HEK293 (cell line): ENCODE results near the gene SIRT4.

Experiments used
- CTCF ChIA-PET: fragments of 350-600 bp; formaldehyde crosslinking; extraction: SDS; loops from one replicate; lab custom pipeline; 2021; ENCODE audit warnings: antibody characterized with exemption; lab: Yijun Ruan, JAX
- POLR2A ChIA-PET: fragments of 300-600 bp; formaldehyde crosslinking; extraction: SDS; loops from one replicate; lab custom pipeline; 2020; ENCODE audit warnings: antibody characterized with exemption, inconsistent platforms; lab: Yijun Ruan, JAX
- H3K27ac ChIP-seq: fragments of 200-500 bp; sonication (Bioruptor generic); 2 replicates; pipeline ENCODE4 v1.5.1; 2014; ENCODE audit warnings: low read depth, low read length, control low read depth, inconsistent platforms; ENCODE audit errors: extremely low read depth
- H3K36me3 ChIP-seq, 2 experiments: fragments of 200-500 bp in 1 of 2; sonication (Bioruptor generic) in 1 of 2; 1 replicate in 1 of 2; 2 replicates in 1 of 2; pipeline ENCODE4 v1.5.1; 2014 to 2017; ENCODE audit warnings: inconsistent platforms in 2 of 2, low read length in 2 of 2; ENCODE audit not compliant: control insufficient read depth in 2 of 2, insufficient read depth in 1 of 2
- H3K4me1 ChIP-seq: fragments of 200-500 bp; sonication (Bioruptor generic); 2 replicates; pipeline ENCODE4 v1.5.1; 2014; ENCODE audit warnings: mild to moderate bottlenecking, low read length, inconsistent platforms; ENCODE audit not compliant: control insufficient read depth, insufficient read depth
- H3K4me3 ChIP-seq: 2 replicates; pipeline ENCODE4 v1.5.1; 2011; ENCODE audit warnings: low read depth, mild to moderate bottlenecking, control low read depth, low read length, moderate library complexity
- H3K9me3 ChIP-seq: fragments of 200-500 bp; sonication (Bioruptor generic); 2 replicates; pipeline ENCODE4 v1.5.1; 2014; ENCODE audit warnings: low read depth, low read length, inconsistent platforms; ENCODE audit not compliant: control insufficient read depth, insufficient read depth
- BCL6B ChIP-seq: fragments of 450-650 bp; formaldehyde crosslinking; IDR thresholded peaks from 2 replicates; pipeline ENCODE4 v1.5.1; 2017; ENCODE audit warnings: missing biosample characterization, missing genetic modification characterization
- CTCF ChIP-seq: fragments of 450-650 bp; formaldehyde crosslinking; IDR thresholded peaks from 2 replicates; pipeline ENCODE4 v1.5.1; 2016; ENCODE audit warnings: missing biosample characterization, missing genetic modification characterization
- GFI1B ChIP-seq: fragments of 450-650 bp; formaldehyde crosslinking; IDR thresholded peaks from 2 replicates; pipeline ENCODE4 v1.5.1; 2016; ENCODE audit warnings: missing biosample characterization, missing genetic modification characterization
- IKZF3 ChIP-seq: fragments of 450-650 bp; IDR thresholded peaks from 2 replicates; pipeline ENCODE4 v1.5.0; 2018; ENCODE audit warnings: missing biosample characterization, mild to moderate bottlenecking, missing genetic modification characterization, moderate library complexity
- SP2 ChIP-seq: fragments of 450-650 bp; formaldehyde crosslinking; IDR thresholded peaks from 2 replicates; pipeline ENCODE4 v1.5.1; 2016; ENCODE audit warnings: missing biosample characterization, missing genetic modification characterization
- ZBTB10 ChIP-seq: fragments of 450-650 bp; formaldehyde crosslinking; IDR thresholded peaks from 2 replicates; pipeline ENCODE4 v1.5.1; 2016; ENCODE audit warnings: missing biosample characterization, missing genetic modification characterization
- ZBTB17 ChIP-seq: fragments of 450-650 bp; formaldehyde crosslinking; IDR thresholded peaks from 2 replicates; pipeline ENCODE4 v1.5.1; 2016; ENCODE audit warnings: missing biosample characterization, missing genetic modification characterization
- ZBTB26 ChIP-seq: fragments of 450-650 bp; formaldehyde crosslinking; optimal IDR thresholded peaks from 2 replicates; pipeline ENCODE3; 2016; ENCODE audit warnings: missing biosample characterization, mild to moderate bottlenecking, missing genetic modification characterization
- ZBTB48 ChIP-seq: fragments of 450-650 bp; formaldehyde crosslinking; IDR thresholded peaks from 2 replicates; pipeline ENCODE4 v1.5.1; 2016; ENCODE audit warnings: missing biosample characterization, missing genetic modification characterization
- ZFP3 ChIP-seq: fragments of 450-650 bp; formaldehyde crosslinking; IDR thresholded peaks from 2 replicates; pipeline ENCODE4 v1.5.1; 2016; ENCODE audit warnings: low read depth, missing biosample characterization, missing genetic modification characterization
- ZNF10 ChIP-seq: fragments of 450-650 bp; formaldehyde crosslinking; IDR thresholded peaks from 2 replicates; pipeline ENCODE4 v1.5.1; 2017; ENCODE audit warnings: missing biosample characterization, missing genetic modification characterization
- ZNF121 ChIP-seq: fragments of 450-650 bp; formaldehyde crosslinking; IDR thresholded peaks from 2 replicates; pipeline ENCODE4 v1.5.1; 2016; ENCODE audit warnings: missing biosample characterization, missing genetic modification characterization
- ZNF175 ChIP-seq: fragments of 450-650 bp; formaldehyde crosslinking; IDR thresholded peaks from 2 replicates; pipeline ENCODE4 v1.5.1; 2016; ENCODE audit warnings: missing biosample characterization, missing genetic modification characterization
- ZNF324 ChIP-seq: fragments of 450-650 bp; formaldehyde crosslinking; IDR thresholded peaks from 2 replicates; pipeline ENCODE4 v1.5.1; 2016; ENCODE audit warnings: missing biosample characterization, missing genetic modification characterization
- ZNF341 ChIP-seq: fragments of 450-650 bp; formaldehyde crosslinking; IDR thresholded peaks from 2 replicates; pipeline ENCODE4; 2016; ENCODE audit warnings: low read depth, missing biosample characterization, missing genetic modification characterization
- ZNF549 ChIP-seq: fragments of 450-650 bp; IDR thresholded peaks from 2 replicates; pipeline ENCODE4 v1.5.1; 2018; ENCODE audit warnings: missing biosample characterization, missing genetic modification characterization, mild to moderate bottlenecking, inconsistent platforms, moderate library complexity
- ZNF571 ChIP-seq: fragments of 450-650 bp; formaldehyde crosslinking; IDR thresholded peaks from 2 replicates; pipeline ENCODE4 v1.5.0; 2017; ENCODE audit warnings: missing biosample characterization, missing genetic modification characterization
- ZNF600 ChIP-seq: fragments of 450-650 bp; formaldehyde crosslinking; IDR thresholded peaks from 2 replicates; pipeline ENCODE4 v1.5.1; 2016; ENCODE audit warnings: missing biosample characterization, missing genetic modification characterization
- ZNF623 ChIP-seq: fragments of 450-650 bp; formaldehyde crosslinking; IDR thresholded peaks from 2 replicates; pipeline ENCODE4 v1.5.1; 2016; ENCODE audit warnings: missing biosample characterization, missing genetic modification characterization
- ZNF626 ChIP-seq: fragments of 450-650 bp; sonication (Bioruptor Pico); formaldehyde crosslinking; IDR thresholded peaks from 2 replicates; pipeline ENCODE4 v1.5.1; 2018; ENCODE audit warnings: missing biosample characterization, missing genetic modification characterization, inconsistent platforms
- ZNF704 ChIP-seq: fragments of 450-650 bp; formaldehyde crosslinking; IDR thresholded peaks from 2 replicates; pipeline ENCODE4 v1.5.1; 2016; ENCODE audit warnings: missing biosample characterization, missing genetic modification characterization
- ZNF76 ChIP-seq: fragments of 450-650 bp; formaldehyde crosslinking; IDR thresholded peaks from 2 replicates; pipeline ENCODE4; 2016; ENCODE audit warnings: low read depth, missing biosample characterization, missing genetic modification characterization, borderline replicate concordance

The SIRT4 gene

GRCh38 chr12:120353556-120354317, 51.6 kb downstream of the SIRT4 start:
- ChIA-PET POLR2A (interaction anchor here (0.5 to 0.6 kb wide), 3 partner anchors 34 to 306 kb away, joined by 3 to 7 read pairs (median 3); no protein-coding TSS in a partner anchor), CTCF (interaction anchor here (0.7 to 4.9 kb wide), 6 partner anchors 13 to 618 kb away, joined by 3 to 66 read pairs (median 4); no protein-coding TSS in a partner anchor)
- no peak overlapping the region for H3K4me3 ChIP-seq
- H3K9me3 ChIP-seq: no peaks in the 10 kb centered on the region
- no peaks in the 10 kb centered on the region for H3K4me1 ChIP-seq
- no peak overlapping the region for H3K27ac ChIP-seq
- H3K36me3 ChIP-seq: peaks cover 42 to 85% of the 10 kb centered on the region in 2 experiments
- TF ChIP-seq ZNF121 (tag by site-specific recombination) (peak; percentile 98), ZNF623 (tag by site-specific recombination) (peak; percentile 98), ZBTB10 (no peak)

- H3K36me3 ChIP-seq: peaks cover 38 to 86% of the 10 kb centered on the region in 2 experiments
- POLR2A ChIA-PET: interaction anchor here (0.8 to 0.9 kb wide), 2 partner anchors 10 to 81 kb away, joined by 3 read pairs; partner anchors contain the start of gene COX6A1
- TF ChIP-seq CTCF (tag by site-specific recombination) (peak; percentile 86), ZBTB17 (peak; percentile 86), IKZF3 (tag by site-specific recombination) (peak; percentile 71; the same call in 1 of the 2 replicates), ZNF10 (peak; percentile 24; the same call in 1 of the 2 replicates), ZNF600 (tag by site-specific recombination) (peak; percentile 100), ZNF626 (tag by site-specific recombination) (no peak), ZNF549 (no peak), ZBTB48 (tag by site-specific recombination) (peak; percentile 97), ZNF704 (tag by site-specific recombination) (no peak), SP2 (tag by site-specific recombination) (peak; percentile 48), ZNF341 (tag by site-specific recombination) (0 out of 2 replicates have a peak, but pooled peaks have one; percentile 41), BCL6B (tag by site-specific recombination) (no peak), GFI1B (tag by site-specific recombination) (no peak), ZNF571 (no peak), ZNF324 (tag by site-specific recombination) (0 out of 2 replicates have a peak, but pooled peaks have one; percentile 38), ZNF175 (tag by site-specific recombination) (no peak), ZBTB10 (peak; percentile 21; the same call in 1 of the 2 replicates), ZFP3 (tag by site-specific recombination) (no peak), ZNF76 (tag by site-specific recombination) (no peak), ZBTB26 (tag by site-specific recombination) (peak; percentile 24)
Measured at GRCh38 chr12:120356567-120357030, 54.5 kb downstream of the SIRT4 start.

More at GRCh38 chr12:120356567-120357030, 54.5 kb downstream of the SIRT4 start:
- no peak overlapping the region for H3K4me3 ChIP-seq
- CTCF ChIA-PET: interaction anchor here (0.6 to 4.9 kb wide), 17 partner anchors 10 to 635 kb away, joined by 3 to 66 read pairs (median 4); no protein-coding TSS in a partner anchor
- no peak overlapping the region for H3K27ac ChIP-seq
- no peaks in the 10 kb centered on the region for H3K4me1 ChIP-seq
- H3K9me3 ChIP-seq: no peaks in the 10 kb centered on the region
